Head of caudate nucleus (tissue), 42 donors: Measurements from ENCODE around the gene NUP62CL.
A peak's percentile ranks its signal among the peaks of the same experiment; 100 is the strongest.
"Not testable (repeated sequence)": the region's sequence is repeated elsewhere in the genome, so short reads cannot be mapped to it uniquely, and the experiment has no call there.

Experiments used
- DNase-seq, 42 donors: peaks; one replicate each; pipeline versions ENCODE4 v3.0.0 to v3.0.0-alpha.2; 2020 to 2021; ENCODE audit warnings: mixed read lengths in 7 of 42
- intact Hi-C: fragments of 100-400 bp; cut with DNase I; formaldehyde crosslinking; loops from one replicate; pipeline ENCODE4 v1.15.0; 2022

NUP62CL gene

GRCh38 chrX:107205770-107206696, at the start of gene NUP62CL, which contains the start of gene DNAAF6:
Gene NUP62CL (minus strand): TSS chrX:107206433. CDS start chrX:107175146, 31,287 bp downstream.
Gene DNAAF6 (plus strand): TSS chrX:107206611. CDS start chrX:107212876, 6,265 bp downstream.
- intact Hi-C loops: no loop called here
- peak; percentile 11 to 69 (median 44) for DNase-seq

GRCh38 chrX:107228486-107228819, 22.2 kb upstream of the NUP62CL start:
- intact Hi-C loops: no loop called here
- DNase-seq: no peak

DNA sequence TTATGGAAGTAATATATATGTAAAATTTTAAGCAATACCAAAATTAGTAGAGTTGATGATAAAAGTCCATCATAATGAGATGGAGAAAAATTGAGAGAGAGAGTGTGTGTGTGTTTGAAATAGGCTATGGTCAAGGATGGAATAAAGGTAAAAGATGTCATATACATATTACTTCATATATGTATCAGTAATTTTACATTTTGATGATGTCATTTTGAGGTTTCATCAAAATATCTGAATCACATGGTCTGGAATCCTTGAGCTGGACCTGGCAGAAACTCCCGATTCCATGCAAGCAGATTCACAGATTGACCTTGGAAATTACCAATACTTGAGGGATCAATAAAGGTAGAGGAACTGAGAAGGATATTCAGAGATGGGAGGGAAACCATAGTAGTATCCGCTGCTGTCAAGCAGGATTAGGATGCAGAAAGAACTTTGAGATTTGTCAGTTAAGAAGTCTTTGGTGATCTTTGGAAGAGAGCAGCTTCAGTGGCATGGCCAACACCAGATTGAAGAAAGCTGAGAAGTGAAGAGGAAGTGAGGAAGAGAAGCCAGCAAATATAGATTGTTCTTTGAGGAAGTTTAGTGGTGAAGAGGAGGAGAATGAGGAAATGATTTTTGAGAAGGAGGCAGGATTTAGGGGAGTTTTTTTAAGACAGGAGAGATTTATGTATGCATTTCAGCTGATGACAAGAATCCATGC, 21.7 kb upstream of the NUP62CL start:
- intact Hi-C loops: no loop called here
- no peak for DNase-seq

- intact Hi-C loops: no loop called here
- DNase-seq: no peak
Measured at GRCh38 chrX:107226757-107227156, 20.5 kb upstream of the NUP62CL start.

- intact Hi-C loops: no loop called here
- DNase-seq: no peak
Measured at GRCh38 chrX:107213477-107213876, 7.2 kb upstream of the NUP62CL start.

DNA sequence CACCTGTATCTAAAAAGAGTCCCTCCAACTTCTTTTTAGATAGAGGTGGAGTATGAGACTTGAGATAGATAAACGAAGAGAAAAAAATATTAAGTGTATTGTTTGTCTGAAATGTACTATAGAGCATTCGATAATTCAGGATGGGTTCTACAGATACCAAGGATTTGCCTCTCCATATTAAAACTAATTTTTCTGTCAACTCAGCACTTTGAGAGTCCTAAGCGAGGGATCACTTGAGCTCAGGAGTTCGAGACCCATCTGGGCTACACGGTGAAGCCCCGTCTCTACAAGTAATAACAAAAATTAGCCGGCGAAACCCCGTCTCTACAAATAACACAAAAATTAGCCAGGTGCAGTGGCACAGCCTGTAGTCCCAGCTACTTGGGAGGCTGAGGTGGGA, 1.7 kb upstream of the NUP62CL start:
- intact Hi-C loops: no loop called here

DNA sequence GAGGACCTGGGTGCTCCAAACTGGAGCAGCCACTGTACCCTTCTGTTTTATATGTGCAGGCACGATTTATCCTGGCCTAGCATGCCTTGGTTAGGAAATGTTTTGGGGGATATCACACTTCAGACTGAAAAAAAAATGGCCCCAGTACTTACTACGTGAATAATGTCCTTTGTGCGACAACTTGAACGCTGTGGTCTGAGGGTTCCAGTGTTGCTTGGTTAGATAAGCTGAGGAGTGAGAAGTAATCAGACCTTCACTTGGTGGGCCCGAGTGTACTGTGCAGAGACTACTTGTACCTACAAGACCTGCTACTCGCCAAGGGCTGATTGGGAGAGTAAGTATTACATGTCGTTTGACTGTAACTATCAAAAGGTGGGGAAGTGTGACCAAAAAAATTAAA, 856 bp upstream of the NUP62CL start:
- intact Hi-C loops: no loop called here
- DNase-seq: no peak

More for the DNA sequence above, 1.7 kb upstream of the NUP62CL start:
- DNase-seq: no peak

DNA sequence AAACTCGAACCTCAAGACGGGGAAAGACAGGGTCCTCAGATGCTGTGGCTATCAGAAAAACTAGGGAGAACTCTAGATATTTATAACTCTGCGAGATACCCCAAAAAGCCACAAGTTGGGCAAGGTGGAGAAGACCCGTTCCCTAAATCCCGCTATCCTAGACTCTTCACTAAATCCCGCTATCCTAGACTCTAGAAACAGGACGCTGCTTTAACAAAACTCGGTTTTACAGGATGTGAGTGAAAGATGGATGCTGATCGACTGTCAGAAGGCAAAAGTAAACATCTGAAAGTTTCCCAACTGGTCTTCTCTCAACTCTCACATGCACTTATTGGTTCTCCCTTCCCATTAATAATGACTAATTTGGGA, 448 bp upstream of the NUP62CL start:
- DNase-seq: no peak
- intact Hi-C loops: no loop called here

- peak in 1 of 42 donors; percentile 36 for DNase-seq
- intact Hi-C loops: no loop called here
Measured at GRCh38 chrX:107204068-107204605, 2.1 kb downstream of the NUP62CL start.

DNA sequence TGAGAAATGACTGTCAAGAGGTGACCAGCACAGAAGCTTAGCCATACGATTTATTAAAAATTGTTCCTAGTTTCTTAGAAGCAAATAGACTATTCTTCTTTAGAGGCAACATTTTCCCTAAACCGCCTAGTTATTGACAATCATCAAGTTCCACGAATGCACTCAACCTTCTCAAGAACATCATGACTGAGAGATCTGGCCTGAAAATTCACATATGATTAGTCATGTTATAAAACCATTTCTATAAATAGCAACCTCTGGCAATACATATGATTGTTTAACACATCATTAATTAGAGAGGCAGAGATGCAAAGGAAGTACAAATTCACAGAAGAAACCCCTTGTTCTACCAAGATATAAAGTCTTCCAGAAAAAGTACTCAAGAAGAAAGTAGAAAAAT, 6.7 kb downstream of the NUP62CL start:
- DNase-seq: no peak
- intact Hi-C loops: no loop called here

GRCh38 chrX:107198074-107198473, 8.2 kb downstream of the NUP62CL start:
- DNase-seq, intact Hi-C loops: not testable (repeated sequence)

DNA sequence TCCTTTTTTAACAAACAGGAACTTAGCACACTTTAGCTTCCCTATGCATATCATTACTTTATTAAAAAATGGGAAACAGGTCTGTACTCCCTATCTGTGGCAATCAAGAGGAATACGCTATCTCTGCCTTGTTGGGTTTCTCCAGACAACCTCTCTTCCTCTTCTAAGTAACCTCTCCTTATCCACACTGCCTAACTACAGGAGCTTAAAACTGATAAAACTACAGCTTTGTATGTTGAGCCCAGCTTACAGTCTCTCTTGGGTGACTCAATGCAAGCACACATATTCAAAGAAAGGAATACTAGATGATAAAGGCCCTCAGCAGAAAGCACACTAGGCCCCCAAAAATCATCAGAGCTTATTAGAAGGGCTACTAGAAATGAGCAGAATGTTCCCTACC, 8.9 kb downstream of the NUP62CL start:
- intact Hi-C loops: no loop called here

DNA sequence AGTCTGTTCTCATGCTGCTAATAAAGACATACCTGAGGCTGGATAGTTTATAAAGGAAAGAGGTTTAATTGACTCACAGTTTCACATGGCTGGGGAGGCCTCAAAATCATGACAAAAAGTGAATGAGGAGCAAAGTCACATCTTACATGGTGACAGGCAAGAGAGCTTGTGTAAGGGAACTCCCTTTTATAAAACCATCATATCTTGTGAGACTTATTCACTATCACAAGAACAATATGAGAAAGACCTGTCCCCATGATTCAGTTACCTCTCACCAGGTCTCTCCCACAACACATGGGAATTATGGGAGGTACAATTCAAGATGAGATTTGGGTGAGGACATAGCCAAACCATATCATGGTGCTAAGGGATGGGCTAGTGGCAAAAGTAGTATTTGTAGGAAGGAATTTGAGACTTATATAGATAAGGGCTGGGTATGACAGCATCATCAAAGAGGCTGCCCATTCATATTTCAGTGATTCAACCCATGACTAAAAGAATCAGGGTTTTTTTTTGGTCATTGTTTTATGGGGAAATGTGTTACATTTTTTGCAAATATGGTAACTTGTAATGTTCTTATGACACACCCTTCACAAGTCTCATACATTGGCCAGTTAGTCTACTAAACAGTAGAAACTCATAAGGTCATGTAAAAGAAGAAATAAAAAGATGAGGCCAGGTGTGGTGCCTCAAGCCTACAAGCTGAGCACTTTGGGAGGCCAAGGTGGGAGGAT, 34.7 kb downstream of the NUP62CL start:
- intact Hi-C loops: no loop called here

More for the DNA sequence above, 8.9 kb downstream of the NUP62CL start:
- DNase-seq: no peak

DNA sequence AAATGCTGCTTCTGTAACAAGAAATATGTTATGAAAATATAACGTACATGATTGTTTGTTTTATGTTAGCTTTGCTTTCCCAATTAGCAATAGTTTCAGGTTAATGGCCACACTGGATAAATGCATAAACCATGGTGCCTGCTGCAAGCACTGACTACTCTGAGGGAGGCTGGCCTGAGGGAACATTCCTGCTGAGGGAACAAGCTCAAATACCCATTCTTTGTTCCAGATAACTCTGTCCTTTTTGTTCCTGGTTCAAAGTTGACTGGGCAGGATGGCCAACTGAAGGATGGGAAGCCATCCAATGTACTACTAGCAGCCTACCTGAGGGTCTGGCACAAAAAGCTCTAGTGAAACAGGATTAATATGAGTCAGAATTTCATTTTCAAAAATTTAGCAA, 37.5 kb downstream of the NUP62CL start:
- intact Hi-C loops: no loop called here
- no peak for DNase-seq

More for the DNA sequence above, 34.7 kb downstream of the NUP62CL start:
- no peak for DNase-seq

DNA sequence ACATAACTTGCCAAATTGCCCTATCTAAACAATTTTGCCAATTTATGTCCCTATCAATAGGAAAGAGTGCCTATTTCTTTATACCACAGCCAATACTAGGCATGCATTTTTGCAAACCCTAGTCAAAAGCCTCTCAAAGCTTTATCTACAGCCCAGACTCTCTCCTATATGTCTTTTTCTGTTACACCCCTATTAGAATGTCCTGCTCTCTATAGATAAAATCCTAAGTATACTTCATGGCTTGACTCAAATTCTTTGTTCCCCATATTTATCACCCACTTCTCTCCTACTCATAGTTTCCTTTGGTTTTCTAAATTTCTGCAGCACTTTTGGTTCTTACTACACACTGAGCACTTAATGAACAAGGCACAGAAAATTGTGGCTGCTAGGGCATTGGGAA, 38.0 kb downstream of the NUP62CL start:
- intact Hi-C loops: no loop called here

GRCh38 chrX:107167163-107167921, 38.9 kb downstream of the NUP62CL start:
- DNase-seq: no peak
- intact Hi-C loops: no loop called here

More for the DNA sequence above, 38.0 kb downstream of the NUP62CL start:
- DNase-seq: no peak

- DNase-seq, intact Hi-C loops: not testable (repeated sequence)
Measured at GRCh38 chrX:107157618-107158017, 48.6 kb downstream of the NUP62CL start.

DNA sequence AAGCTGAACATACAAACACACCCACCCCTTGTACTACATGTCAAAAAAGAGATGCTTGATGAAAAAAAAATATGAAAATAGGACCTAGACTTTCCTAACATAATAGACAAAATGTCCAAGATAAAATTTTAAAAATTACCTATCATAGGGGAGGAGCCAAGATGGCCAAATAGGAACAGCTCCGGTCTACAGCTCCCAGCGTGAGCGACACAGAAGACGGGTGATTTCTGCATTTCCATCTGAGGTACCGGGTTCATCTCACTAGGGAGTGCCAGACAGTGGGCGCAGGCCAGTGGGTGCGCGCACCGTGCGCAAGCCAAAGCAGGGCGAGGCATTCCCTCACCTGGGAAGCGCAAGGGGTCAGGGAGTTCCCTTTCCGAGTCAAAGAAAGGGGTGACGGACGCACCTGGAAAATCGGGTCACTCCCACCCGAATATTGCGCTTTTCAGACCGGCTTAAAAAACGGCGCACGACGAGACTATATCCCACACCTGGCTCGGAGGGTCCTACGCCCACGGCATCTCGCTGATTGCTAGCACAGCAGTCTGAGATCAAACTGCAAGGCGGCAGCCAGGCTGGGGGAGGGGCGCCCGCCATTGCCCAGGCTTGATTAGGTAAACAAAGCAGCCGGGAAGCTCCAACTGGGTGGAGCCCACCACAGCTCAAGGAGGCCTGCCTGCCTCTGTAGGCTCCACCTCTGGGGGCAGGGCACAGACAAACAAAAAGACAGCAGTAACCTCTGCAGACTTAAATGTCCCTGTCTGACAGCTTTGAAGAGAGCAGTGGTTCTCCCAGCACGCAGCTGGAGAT, 50.4 kb downstream of the NUP62CL start:
- DNase-seq, intact Hi-C loops: not testable (repeated sequence)
